GM19395 (cell line): ENCODE data around the gene GRK3.

Source experiments
- ATAC-seq: cut with Tn5 transposase; IDR thresholded peaks from one replicate; pipeline ENCODE4 v1.9.1; 2021; ENCODE audit warnings: mild to moderate bottlenecking, moderate library complexity; ENCODE audit not compliant: unreplicated experiment

The GRK3 gene

DNA sequence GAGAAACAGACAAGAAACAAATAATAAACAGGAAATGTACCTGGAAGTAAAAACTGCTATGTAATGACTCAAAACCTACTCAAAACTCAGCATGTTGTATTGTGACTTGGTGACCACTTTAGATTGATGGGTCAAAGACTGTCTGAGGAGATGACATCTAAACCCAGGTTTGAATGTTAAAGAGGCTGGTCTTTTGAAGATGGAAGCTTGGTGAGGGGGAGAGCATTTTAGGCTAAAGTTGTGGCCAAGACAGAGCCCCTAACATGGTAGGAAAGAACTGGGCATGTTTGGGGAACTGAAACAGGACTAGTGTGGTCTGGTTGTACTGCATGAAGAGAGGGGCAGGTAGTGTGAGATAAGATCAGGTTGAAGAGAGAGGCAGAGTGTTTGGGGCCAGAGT is 92.2 kb downstream of the GRK3 start:
- ATAC-seq, result peak; percentile 85

DNA sequence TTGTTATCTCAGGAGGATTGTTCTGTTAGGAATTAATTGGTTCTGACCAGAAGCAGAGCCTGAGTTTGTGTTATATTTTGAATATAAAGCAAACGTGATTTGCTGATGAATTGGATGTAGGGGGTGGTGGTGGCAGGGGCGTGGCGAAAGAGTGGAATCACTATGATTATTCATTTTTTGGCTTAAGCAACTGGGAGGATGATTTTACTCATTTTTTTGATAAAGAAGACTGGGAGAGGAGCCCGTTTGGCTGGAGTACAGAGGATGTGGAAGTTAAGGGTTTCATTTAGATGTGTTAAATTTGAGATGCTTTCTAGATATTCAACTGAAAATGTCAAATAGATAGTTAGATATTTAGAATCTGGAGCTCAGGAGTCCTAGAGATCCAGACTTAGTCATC is 94.2 kb downstream of the GRK3 start:
- no peak for ATAC-seq

DNA sequence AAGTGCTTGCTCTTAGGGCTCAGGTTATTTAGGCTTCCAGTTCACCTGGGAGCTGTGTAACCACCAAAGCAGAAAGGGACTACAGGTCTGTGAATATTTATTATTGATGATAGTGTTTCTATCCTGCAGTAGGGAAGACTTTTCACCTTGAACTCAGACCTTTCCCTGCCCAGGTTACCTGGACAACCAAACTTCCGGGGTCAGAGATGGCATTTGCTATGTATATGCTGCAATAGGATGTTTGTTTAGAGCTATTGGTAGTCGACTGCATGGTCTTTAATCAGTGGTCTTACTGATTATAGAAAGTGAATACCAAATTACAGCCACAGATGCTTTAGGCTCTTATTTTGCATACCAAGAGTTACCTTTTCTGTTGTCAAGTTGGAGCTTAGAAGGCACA is 94.9 kb downstream of the GRK3 start:
- ATAC-seq, result no peak

GRCh38 chr22:25660336-25660735 is 95.9 kb downstream of the GRK3 start:
- ATAC-seq, result no peak

- no peak for ATAC-seq
Observed at GRCh38 chr22:25661073-25661472, 96.6 kb downstream of the GRK3 start.

DNA sequence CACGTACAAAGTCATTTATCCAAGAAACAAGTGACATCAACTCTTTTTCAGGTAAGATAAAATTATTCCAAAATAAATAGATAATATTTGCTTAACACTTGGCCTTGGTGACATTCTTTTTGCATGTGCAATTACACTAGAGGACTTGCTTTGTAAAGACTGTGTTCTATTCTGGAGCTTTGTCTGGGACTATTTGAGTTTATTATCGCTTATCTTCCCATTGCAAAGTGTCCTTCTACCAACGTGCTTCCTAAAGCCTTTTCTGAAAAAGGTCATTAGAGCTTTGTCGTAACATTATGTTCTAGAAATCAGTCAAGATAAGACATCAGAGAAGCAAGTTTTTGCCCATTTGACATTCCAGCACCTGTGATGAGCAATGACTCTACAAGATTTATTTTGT is 99.2 kb downstream of the GRK3 start:
- no peak for ATAC-seq

GRCh38 chr22:25666308-25666707 is 101.8 kb downstream of the GRK3 start:
- ATAC-seq, result no peak

GRCh38 chr22:25668437-25668836 is 104.0 kb downstream of the GRK3 start:
- no peak for ATAC-seq

- ATAC-seq, result no peak
Observed at GRCh38 chr22:25669253-25670069, 105.0 kb downstream of the GRK3 start.

DNA sequence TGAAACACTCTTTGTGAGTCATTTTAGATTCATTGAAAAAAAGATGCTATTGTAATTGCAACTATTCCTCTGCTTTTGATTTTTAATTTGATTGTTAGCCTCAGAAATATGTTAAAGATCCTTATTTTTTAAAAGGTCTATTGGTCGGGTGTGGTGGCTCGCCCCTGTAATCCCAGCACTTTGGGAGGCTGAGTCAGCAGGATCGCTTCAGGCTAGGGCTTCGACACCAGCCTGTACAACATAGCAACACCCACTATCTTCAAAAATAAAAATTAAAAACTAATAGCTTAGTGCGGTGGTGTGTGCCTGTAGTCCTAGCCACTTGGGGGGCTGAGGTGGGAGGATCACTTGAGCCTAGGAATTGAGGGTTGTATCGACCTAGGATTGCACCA is 105.6 kb downstream of the GRK3 start:
- ATAC-seq, result no peak

GRCh38 chr22:25672289-25673084 is 108.0 kb downstream of the GRK3 start:
- ATAC-seq, result no peak

- no peak for ATAC-seq
Observed at GRCh38 chr22:25673713-25674112, 109.2 kb downstream of the GRK3 start.

DNA sequence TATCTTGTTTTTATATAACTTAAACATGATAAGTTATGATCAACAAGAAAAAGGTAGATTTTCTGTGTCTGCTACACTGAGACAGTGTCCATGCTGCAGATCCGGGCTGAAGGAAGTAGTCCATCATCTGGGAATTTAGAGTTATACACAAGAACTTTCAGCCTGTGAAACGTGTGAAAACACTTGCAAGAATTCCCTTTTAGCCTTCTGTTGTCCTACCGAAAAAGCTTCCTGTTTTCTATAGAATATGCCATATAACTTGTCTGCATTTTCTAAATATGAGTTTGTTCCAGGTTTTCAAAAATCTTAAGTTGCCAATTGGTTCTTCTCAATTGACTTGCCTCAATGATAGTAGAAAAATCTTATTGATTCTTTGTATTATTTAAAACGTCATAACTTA is 113.2 kb downstream of the GRK3 start:
- ATAC-seq, result no peak

- no peak for ATAC-seq
Observed at GRCh38 chr22:25680051-25680450, 115.6 kb downstream of the GRK3 start.

- no peak for ATAC-seq
Observed at GRCh38 chr22:25680956-25681355, 116.5 kb downstream of the GRK3 start.

DNA sequence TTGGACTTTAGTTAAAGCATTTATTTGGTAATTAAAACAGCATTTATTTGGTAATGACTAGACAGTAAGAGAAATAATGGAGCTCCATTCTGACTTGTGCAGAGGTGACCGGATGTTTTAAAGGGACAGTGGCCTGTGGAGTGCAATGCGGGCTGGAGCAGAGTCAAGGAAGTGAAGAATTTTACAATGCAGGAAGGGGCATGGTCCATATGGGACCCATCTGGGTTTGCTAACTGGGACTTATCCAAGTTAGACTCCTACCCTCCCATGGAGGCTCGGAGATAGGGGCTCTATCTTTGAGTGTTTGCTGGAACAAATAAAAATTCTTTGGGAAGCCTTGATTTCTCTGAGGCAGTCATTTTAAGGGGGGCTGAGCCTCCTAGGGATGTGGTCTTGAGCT is 117.6 kb downstream of the GRK3 start:
- ATAC-seq, result no peak

- no peak for ATAC-seq
Observed at GRCh38 chr22:25688627-25689026, 124.2 kb downstream of the GRK3 start.

DNA sequence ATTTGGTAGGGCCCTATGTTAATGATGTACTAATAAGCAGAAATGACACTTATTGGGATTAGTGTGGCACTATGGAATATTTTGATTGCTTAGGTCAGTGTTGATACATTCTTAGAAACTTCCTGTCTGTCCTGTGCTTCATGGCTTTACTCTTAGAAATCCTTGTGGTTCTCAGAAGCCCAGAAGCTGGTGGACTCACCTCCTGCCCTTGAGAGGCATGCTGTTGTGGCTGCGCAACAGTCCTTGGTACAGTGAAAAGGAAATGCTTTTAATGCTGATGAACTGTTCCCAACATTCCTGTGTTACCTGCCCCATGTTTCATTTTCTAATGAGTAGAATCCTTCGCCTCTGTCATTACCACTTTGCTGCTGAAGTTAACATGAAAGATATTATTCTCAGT is 125.2 kb downstream of the GRK3 start:
- no peak for ATAC-seq

DNA sequence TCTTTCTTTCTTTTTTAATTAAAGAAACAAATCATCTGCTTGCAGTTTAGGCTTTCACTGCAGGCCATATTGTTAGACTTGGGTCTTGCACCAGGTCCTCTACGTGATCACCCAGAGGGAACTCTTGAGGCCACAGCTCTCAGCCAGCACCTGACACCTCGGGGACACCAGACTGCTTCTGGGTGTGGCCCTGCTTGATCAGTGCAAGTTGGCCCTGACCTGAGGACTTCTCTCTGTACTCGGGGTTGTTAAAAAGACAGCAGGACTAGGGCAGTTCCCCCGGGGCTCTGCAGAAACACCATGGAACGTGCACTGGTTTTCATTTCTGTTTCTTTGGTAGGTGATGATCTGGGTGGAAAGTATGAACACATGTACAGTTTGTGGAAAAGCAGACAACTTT is 126.3 kb downstream of the GRK3 start:
- no peak for ATAC-seq

- ATAC-seq, result no peak
Observed at GRCh38 chr22:25692397-25693267, 128.2 kb downstream of the GRK3 start.

DNA sequence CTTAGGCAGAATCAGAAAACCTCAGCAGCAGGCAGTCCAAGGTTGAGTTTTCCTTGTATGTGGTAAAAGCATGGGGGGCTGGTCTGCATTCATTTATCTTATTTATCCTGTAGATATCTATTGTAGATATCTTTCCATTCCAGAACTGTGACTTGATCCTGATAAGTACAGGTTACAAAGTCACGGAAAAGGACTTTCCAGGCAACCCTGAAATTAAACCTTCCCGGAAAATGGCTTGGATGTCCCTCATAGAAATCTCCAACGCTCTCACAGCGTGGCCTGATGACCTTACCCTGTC is 128.7 kb downstream of the GRK3 start:
- ATAC-seq, result no peak
